Posterior vena cava (tissue), 2 donors: ENCODE results near the gene ZNF324B. TPM values are rescaled to one million over a fixed set of nuclear protein-coding genes. Genes with fewer than 3 reads are reported as not detected.
"Not testable (repeated sequence)": the region's sequence is repeated elsewhere in the genome, so short reads cannot be mapped to it uniquely, and the experiment has no call there.

Experiments used
- DNase-seq: peaks from one replicate; pipeline ENCODE4 v3.0.0-alpha.2; 2020; ENCODE audit warnings: low spot score
- intact Hi-C, 2 donors: fragments of 100-400 bp; cut with DNase I; formaldehyde crosslinking; loops; one replicate each; pipeline versions ENCODE4 v1.14.1 to v1.14.2; 2022 to 2023
- long read RNA-seq, 2 donors: library from polyadenylated mRNA; unstranded; transcript quantifications; one replicate each; pipeline ENCODE4 v2.0.0, GENCODE V29; 2020 to 2021
- total RNA-seq, 2 donors: library from RNA; stranded (reverse); fragmentation: NEBNext Ultra II Directional; extraction: Animal tissue kit (Norgen Biotek cat#: 25700); gene quantifications; one replicate each; pipeline ENCODE4 v1.2.1, GENCODE V29; 2021
- donor health status: DM: yes; HTN: yes; CAD: no.
- donor health status: DM: yes; HTN: yes; CAD: no.

The ZNF324B gene
- total RNA-seq = 1 to 10 TPM; 5.1 to 5.4 TPM
- long read RNA-seq, donor 1, partial matches to known transcripts = 0 of 1 reads
- long read RNA-seq, donor 1, other reads (novel, unspliced or antisense) = 0 of 1 reads
- long read RNA-seq, donor 2, partial matches to known transcripts = 0 of 8 reads
- long read RNA-seq, donor 2, other reads (novel, unspliced or antisense) = 3 of 8 reads

GRCh38 chr19:58451358-58452101 is at the start of gene ZNF324B:
ZNF324B (plus strand) TSS chr19:58451622; CDS start chr19:58453702, 2,080 bp downstream.
- peak; percentile 99 for DNase-seq
- intact Hi-C loops = no loop called here

- DNase-seq = no peak
- intact Hi-C loops = no loop called here
These were observed 49.5 kb upstream of the ZNF324B start for GRCh38 chr19:58401840-58402421.

GRCh38 chr19:58403920-58404478 is 47.4 kb upstream of the ZNF324B start:
- intact Hi-C loops = not testable (repeated sequence)

GRCh38 chr19:58406818-58407657 is 44.4 kb upstream of the ZNF324B start:
- intact Hi-C loops = no loop called here
- DNase-seq = peak; percentile 54

More at GRCh38 chr19:58403920-58404478, 47.4 kb upstream of the ZNF324B start:
- peak; percentile 11 for DNase-seq

- peak; percentile 78 for DNase-seq
- intact Hi-C loops = no loop called here
These were observed 43.7 kb upstream of the ZNF324B start for GRCh38 chr19:58407658-58408151.

GRCh38 chr19:58408152-58409009 is 43.0 kb upstream of the ZNF324B start, which contains the start of gene ZNF584:
ZNF584 (plus strand) TSS chr19:58408649; CDS start chr19:58409148, 499 bp downstream.
- DNase-seq = peak; percentile 98
- intact Hi-C loops = no loop called here

- intact Hi-C loops = no loop called here
- DNase-seq = peak; percentile 73
These were observed 42.2 kb upstream of the ZNF324B start for GRCh38 chr19:58409010-58409790.

GRCh38 chr19:58416604-58417003 is 34.8 kb upstream of the ZNF324B start:
- intact Hi-C loops = no loop called here

GRCh38 chr19:58417071-58417470 is 34.4 kb upstream of the ZNF324B start:
- no peak for DNase-seq
- intact Hi-C loops = no loop called here

More at GRCh38 chr19:58416604-58417003, 34.8 kb upstream of the ZNF324B start:
- DNase-seq = no peak

- intact Hi-C loops = no loop called here
- DNase-seq = no peak
These were observed 22.8 kb upstream of the ZNF324B start for GRCh38 chr19:58428617-58429016.

GRCh38 chr19:58429745-58430144 is 21.7 kb upstream of the ZNF324B start:
- intact Hi-C loops = no loop called here
- DNase-seq = no peak

GRCh38 chr19:58434217-58434616 is 17.2 kb upstream of the ZNF324B start:
- DNase-seq = no peak
- intact Hi-C loops = no loop called here

- peak; percentile 99 for DNase-seq
- intact Hi-C loops = no loop called here
These were observed 11.6 kb upstream of the ZNF324B start, which contains the start of gene ZNF132 for GRCh38 chr19:58439576-58440554. ZNF132 (minus strand) TSS chr19:58440153; CDS start chr19:58439821, 332 bp downstream.

- DNase-seq = no peak
- intact Hi-C loops = no loop called here
These were observed 10.9 kb upstream of the ZNF324B start for GRCh38 chr19:58440556-58440955.

GRCh38 chr19:58442986-58443385 is 8.4 kb upstream of the ZNF324B start:
- DNase-seq, intact Hi-C loops: not testable (repeated sequence)

- intact Hi-C loops, DNase-seq: not testable (repeated sequence)
These were observed 2.6 kb upstream of the ZNF324B start for GRCh38 chr19:58448860-58449259.
